Brain pericyte (primary cell): ENCODE results near the gene FZD10.

Source experiments
- DNase-seq: peaks from one replicate; pipeline ENCODE4 v3.0.0-alpha.2; 2012; ENCODE audit warnings: low read depth, low spot score

The FZD10 gene

GRCh38 chr12:130179191-130179590 lies 16.9 kb downstream of the FZD10 start:
- no peak for DNase-seq

DNA sequence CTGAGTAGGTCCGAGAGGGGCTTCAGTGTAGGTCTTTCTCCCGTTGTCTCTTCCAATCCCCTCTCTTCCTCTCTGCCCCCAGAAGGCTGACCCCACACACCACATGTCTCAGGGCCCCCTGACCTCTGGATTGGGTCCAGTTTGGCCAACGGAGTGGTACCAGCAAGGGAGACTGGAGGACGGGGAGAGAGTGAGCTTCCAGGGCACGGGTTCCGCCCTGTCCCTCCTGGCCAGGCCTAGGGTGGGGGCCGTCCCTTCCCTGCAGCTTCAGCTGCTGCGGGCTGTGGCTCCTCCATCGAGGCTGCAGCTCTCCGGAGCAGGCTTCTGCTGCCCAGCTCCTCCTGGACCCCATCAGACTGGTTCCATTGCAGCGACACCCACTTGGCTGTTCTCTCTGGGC lies 17.4 kb downstream of the FZD10 start:
- DNase-seq: no peak

GRCh38 chr12:130181211-130181610 lies 18.9 kb downstream of the FZD10 start:
- no peak for DNase-seq

GRCh38 chr12:130183585-130184370 lies 21.5 kb downstream of the FZD10 start:
- no peak for DNase-seq

GRCh38 chr12:130184404-130185090 lies 22.3 kb downstream of the FZD10 start:
- no peak for DNase-seq

GRCh38 chr12:130185455-130186391 lies 23.5 kb downstream of the FZD10 start:
- DNase-seq: no peak

- no peak for DNase-seq
These were observed 24.5 kb downstream of the FZD10 start for GRCh38 chr12:130186651-130187268.

GRCh38 chr12:130192642-130193345 lies 30.5 kb downstream of the FZD10 start:
- DNase-seq: no peak

DNA sequence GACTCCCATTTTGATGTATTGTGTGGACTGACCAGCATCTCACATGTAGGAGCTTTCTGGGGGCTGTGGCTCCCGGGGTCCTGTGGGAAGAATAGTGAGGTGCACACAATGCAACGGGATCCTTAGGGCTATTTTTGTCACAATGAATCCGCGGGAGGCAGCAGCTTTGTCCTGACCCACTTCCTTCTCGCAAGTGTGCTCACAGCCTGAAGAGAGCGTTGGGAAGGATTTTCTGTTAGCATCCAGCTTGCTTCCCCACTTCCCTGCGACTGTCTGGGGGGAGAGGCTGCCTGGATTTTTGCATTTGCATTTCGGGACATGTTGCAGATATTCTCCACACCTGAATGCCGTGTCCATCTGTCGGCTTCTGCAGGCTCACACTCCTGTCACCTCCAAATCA lies 31.9 kb downstream of the FZD10 start:
- DNase-seq: no peak

GRCh38 chr12:130195369-130195768 lies 33.1 kb downstream of the FZD10 start:
- DNase-seq: no peak

- no peak for DNase-seq
These were observed 33.5 kb downstream of the FZD10 start for GRCh38 chr12:130195776-130196175.

DNA sequence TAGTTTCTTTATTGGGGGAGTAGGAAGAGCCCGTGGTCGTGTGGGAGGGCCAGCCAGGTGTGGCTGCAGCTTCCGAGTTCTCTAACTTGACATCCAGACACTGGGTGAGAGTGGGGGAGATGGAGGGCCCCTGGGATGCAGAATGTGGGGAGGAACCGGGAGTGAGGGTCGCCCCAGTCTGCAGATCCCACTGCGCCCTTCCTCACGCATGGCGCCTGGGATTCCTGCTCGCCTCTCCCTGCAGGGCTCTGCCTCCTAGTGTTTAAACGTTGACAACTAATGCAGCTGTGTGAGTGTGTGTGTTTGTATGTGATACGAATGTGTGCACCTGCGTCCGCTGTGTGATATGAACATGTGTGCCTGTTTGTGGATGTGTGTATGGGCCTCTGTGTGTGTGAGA lies 34.6 kb downstream of the FZD10 start:
- DNase-seq: no peak

DNA sequence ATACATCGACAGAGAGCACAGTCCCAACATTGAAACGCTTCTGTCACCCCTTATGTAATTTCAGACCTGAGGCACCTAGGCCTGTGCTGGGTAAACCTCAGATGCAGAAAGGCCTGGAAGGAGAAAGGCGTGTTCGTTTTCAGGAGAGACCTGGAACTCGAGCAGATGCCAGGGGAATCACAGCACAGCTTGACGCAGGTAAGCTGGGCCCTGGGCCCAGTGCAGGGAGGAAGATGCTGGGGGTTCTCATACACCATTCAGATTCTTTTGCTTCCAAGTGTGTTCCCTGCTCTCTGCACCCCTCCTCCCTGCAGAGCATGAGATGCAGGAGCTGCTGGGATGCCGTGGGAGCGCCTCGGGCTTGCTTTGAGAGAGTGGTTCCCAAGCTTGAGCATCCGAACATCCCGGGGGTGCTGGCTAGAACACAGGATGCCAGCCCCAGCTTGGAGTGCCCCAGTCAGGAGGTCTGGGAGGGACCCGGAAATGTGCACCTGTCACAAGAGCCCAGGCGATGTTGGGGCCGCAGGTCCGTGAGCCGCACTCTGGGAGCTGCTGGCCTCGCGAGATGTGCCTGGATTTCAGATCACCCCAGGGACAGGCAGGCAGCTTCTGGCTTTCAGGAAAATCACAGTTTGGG lies 35.9 kb downstream of the FZD10 start:
- DNase-seq: no peak

DNA sequence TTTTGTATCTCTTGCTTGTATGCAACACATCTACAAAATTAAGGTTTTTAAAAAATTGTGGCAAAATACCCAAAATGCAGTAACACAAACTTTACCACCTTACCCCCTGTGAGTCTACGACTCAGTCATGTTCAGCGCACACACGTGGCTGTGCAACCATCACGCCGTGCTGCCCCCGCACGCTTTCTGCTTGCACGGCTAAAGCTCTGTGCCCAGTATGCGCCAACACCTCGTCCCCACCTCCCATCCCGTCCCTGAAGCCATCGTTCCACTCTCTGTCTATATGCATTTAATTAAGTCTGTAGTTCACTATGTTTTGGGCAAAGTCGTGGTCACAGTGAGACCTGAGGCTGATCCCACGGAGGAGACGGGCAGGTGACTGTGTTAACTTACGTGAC lies 36.4 kb downstream of the FZD10 start:
- DNase-seq: no peak

DNA sequence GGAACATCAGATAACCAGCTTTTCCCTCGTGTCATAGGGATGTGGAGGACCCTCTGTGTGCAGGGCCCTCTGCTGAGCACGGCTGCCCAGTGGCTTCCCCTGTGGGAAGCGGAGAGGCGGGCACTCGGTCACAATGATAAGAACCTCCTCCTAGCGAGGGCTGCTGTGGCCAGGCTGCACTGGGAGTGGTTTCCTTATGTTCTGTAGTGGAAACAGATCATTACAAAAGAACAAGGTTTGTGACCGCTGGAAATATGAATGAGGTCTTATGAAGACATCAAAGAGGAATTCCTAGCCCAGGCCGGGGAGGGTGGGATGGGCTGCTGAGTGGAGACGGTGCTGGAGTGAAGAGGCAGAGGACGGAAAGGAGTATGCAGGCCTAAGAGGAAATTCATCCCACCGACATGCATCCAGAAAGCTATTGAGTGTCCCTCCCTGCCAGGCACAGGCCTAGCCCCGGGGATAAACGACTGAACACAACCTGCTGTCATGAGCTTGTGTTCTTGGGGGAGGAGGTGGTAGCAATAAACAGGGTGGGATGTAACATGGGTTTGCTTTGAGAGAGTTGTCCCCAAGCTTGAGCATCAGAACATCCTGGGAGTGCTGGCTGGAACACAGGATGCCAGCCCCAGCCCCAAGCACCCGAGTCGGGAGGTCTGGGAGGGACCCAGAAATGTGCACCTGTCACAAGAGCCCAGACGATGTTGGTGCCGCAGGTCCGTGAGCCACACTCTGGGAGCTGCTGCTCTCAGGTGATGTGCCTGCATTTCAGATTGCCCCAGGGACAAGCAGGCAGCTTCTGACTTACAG lies 37.5 kb downstream of the FZD10 start:
- DNase-seq: no peak

DNA sequence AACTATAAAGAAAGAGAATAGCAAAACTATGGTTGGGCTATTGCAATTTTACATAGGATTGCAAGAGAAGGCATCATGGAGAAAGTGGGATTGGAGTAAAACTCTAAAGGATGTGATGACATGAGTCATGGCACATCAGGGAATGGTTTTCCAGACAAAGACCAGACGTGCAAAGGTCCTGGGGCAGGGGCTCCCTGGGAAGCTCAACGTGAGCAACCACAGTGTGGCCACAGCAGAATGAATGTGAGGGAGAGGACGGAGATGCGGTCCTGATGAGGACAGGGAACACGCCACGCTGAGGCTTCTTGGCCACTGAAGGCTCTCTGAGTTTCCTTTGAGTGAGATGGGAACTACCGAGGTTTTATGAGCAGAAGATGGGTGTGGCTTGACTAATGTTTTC lies 38.2 kb downstream of the FZD10 start:
- no peak for DNase-seq

GRCh38 chr12:130201037-130201436 lies 38.8 kb downstream of the FZD10 start:
- no peak for DNase-seq

- no peak for DNase-seq
These were observed 39.9 kb downstream of the FZD10 start for GRCh38 chr12:130202201-130202600.

DNA sequence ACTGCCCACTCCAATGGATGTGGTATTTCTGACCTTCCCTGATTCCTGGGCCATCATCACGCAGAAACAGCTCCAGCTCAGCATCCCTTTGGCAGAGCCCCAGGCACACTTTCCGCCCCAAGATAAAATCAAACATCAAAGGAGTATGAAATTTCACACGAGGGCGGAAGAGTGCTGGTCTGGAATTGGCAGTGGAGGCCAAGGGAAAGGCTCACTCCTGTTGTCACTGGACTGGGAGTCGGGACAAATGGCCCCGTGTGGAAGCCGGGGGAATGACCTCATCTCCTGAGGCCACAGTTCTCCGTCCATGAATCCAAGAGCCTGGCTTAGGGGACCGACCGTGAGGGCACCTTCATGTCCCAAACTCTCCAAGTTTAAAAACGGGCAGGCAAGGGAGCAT lies 40.9 kb downstream of the FZD10 start:
- no peak for DNase-seq

- DNase-seq: no peak
These were observed 42.3 kb downstream of the FZD10 start for GRCh38 chr12:130204541-130204953.
